COR-L47 (cell line): ENCODE measurements around the gene HELZ.
A peak's percentile ranks its signal among the peaks of the same experiment; 100 is the strongest.
"Not testable (repeated sequence)": the region's sequence is repeated elsewhere in the genome, so short reads cannot be mapped to it uniquely, and the experiment has no call there.

ENCODE experiments used
- DNase-seq: peaks from one replicate; lab custom pipeline; 2025; lab: John Stamatoyannopoulos, UW

Gene HELZ

GRCh38 chr17:67050066-67050465, 194.9 kb downstream of the HELZ start:
- no peak for DNase-seq

- no peak for DNase-seq
These were observed 195.8 kb downstream of the HELZ start for GRCh38 chr17:67049025-67049739.

GRCh38 chr17:67047382-67047781, 197.6 kb downstream of the HELZ start:
- peak; percentile 0 for DNase-seq

GRCh38 chr17:67046398-67046797, 198.6 kb downstream of the HELZ start:
- DNase-seq: no peak

GRCh38 chr17:67044940-67045339, 200.1 kb downstream of the HELZ start:
- no peak for DNase-seq

- DNase-seq: no peak
These were observed 200.8 kb downstream of the HELZ start, which contains the start of gene CACNG1 for GRCh38 chr17:67044016-67044772. Gene CACNG1, plus strand, starts transcription at chr17:67044554. Its CDS starts 107 bp downstream, at chr17:67044661.

- no peak for DNase-seq
These were observed 201.7 kb downstream of the HELZ start for GRCh38 chr17:67043283-67043682.

GRCh38 chr17:67041941-67042899, 202.8 kb downstream of the HELZ start:
- DNase-seq: no peak

GRCh38 chr17:67041531-67041930, 203.5 kb downstream of the HELZ start:
- no peak for DNase-seq

- not testable (repeated sequence) for DNase-seq
These were observed 203.9 kb downstream of the HELZ start for GRCh38 chr17:67041119-67041518.

GRCh38 chr17:67040652-67041051, 204.3 kb downstream of the HELZ start:
- no peak for DNase-seq

- no peak for DNase-seq
These were observed 206.1 kb downstream of the HELZ start for GRCh38 chr17:67038861-67039365.

GRCh38 chr17:67035131-67036083, 209.6 kb downstream of the HELZ start:
- no peak for DNase-seq

GRCh38 chr17:67033613-67034012, 211.4 kb downstream of the HELZ start:
- no peak for DNase-seq

- DNase-seq: no peak
These were observed 212.0 kb downstream of the HELZ start for GRCh38 chr17:67032985-67033384.

GRCh38 chr17:67032382-67032781, 212.6 kb downstream of the HELZ start:
- DNase-seq: no peak

- DNase-seq: no peak
These were observed 214.4 kb downstream of the HELZ start for GRCh38 chr17:67030641-67031040.

GRCh38 chr17:67027031-67027628, 217.9 kb downstream of the HELZ start:
- DNase-seq: no peak

- no peak for DNase-seq
These were observed 218.7 kb downstream of the HELZ start for GRCh38 chr17:67026341-67026740.

GRCh38 chr17:67025216-67025792, 219.7 kb downstream of the HELZ start:
- DNase-seq: peak; percentile 46
